ENCODE measurements around the gene CREB3L1. TPM values are rescaled to one million over a fixed set of nuclear protein-coding genes. Genes with fewer than 3 reads are reported as not detected.
A peak's percentile ranks its signal among the peaks of the same experiment; 100 is the strongest.

CREB3L1 gene
- polyA plus RNA-seq, 1 experiment: 24.2 TPM

DNA sequence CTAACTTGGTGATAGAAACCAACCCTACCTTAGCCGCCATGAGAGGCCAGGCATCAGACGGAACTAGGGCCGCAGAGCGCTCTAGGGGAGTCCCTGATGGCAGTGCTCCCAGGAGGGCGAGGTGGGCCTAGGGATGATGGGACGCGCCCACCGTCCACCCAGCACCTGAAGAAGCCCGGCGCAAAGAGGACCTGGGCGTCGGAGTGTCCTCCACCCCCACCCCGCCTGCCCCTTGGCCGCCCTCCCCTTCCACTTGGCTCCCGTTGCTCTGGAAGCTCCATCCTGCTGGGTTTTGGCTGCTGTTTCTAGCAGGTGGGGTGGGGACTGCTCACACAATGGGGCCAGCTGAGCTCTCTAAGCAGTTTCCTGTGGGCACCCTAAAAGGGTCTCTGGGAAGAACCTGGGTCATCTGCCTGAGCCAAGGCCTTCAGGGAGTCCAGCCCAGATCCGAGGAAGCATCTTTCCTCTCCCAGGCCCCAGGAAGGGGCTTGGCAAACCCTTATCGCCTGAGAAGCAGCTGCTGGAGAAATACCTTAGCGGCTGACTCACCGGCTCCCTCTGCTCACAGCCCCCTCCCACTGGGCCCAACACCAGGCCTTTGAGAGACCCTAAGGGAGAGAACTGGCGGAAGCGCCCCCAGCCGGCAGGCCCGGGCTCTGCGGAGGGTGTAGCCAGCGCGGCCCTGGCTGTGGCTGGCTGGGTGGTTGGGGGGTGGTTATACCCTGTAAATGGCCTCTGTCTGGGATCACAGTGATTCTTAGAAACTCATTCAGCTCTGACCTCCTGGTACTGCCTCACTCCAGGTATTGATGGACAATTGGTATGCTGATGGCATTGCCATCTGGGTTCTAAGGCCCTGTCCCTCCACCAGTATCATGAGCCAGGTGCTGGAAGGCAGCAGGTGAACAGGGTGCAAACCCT, 19.3 kb downstream of the CREB3L1 start:
- ChIA-PET POLR2A (interaction anchor here (0.7 to 3.4 kb wide), 8 partner anchors 9 to 480 kb away, joined by 3 to 35 read pairs (median 16); partner anchors contain the start of gene CREB3L1), CTCF (interaction anchor here (0.6 to 4.7 kb wide), 13 partner anchors 11 to 314 kb away, joined by 3 to 58 read pairs (median 8); partner anchors contain the start of gene CREB3L1)
- peak; percentile 92 for DNase-seq (ENCODE audit: low read depth, low spot score)
- no peaks in the 10 kb centered on the region for H3K9me3 ChIP-seq (ENCODE audit: control insufficient read depth, insufficient read depth, low read length)
- H3K27ac ChIP-seq (ENCODE audit: low read depth, low read length): peak overlapping the region; percentile 88
- H3K4me3 ChIP-seq (ENCODE audit: low read depth, low read length): peak overlapping the region; percentile 61
- H3K27me3 ChIP-seq (ENCODE audit: control insufficient read depth, insufficient read depth, low read length): no peaks in the 10 kb centered on the region
- TF ChIP-seq, protein P1, sequence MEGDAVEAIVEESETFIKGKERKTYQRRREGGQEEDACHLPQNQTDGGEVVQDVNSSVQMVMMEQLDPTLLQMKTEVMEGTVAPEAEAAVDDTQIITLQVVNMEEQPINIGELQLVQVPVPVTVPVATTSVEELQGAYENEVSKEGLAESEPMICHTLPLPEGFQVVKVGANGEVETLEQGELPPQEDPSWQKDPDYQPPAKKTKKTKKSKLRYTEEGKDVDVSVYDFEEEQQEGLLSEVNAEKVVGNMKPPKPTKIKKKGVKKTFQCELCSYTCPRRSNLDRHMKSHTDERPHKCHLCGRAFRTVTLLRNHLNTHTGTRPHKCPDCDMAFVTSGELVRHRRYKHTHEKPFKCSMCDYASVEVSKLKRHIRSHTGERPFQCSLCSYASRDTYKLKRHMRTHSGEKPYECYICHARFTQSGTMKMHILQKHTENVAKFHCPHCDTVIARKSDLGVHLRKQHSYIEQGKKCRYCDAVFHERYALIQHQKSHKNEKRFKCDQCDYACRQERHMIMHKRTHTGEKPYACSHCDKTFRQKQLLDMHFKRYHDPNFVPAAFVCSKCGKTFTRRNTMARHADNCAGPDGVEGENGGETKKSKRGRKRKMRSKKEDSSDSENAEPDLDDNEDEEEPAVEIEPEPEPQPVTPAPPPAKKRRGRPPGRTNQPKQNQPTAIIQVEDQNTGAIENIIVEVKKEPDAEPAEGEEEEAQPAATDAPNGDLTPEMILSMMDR (IDR thresholded peaks at IDR 0.05; ENCODE audit: low read depth, low read length): peak; percentile 86

DNA sequence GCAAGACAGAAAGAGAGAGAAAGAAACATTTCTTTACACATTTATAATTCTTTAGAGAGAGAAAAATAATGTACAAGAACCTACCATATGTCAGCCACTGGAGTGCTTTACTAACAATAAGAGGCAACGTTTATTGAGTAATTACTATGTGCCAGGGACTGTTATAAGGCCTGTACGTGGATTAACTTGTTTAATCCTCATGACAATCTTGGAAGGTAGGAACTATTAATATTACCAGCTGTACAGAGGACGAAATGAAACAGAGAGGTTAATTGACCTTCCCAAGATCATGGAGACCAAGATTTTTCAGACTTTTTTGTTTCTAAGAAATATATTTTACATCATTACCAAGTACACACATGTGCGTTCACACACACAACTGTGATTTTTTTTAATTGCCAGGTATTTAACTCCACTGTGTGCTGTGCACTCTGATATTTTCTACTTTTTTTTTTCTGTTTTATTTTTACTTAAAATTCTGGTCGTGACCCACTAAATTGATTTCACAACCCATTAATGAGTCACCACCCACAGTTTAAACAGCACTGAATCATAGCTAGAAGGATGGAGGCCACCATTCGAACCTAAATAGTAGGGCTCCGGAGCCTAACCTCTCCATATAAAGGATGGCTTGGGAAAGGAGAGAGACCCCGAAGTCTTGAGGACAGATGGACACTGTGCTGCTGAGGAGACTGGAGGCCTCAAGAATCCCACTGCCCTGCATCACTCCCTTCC, 21.4 kb downstream of the CREB3L1 start:
- TF ChIP-seq, protein P1 (IDR thresholded peaks at IDR 0.05; ENCODE audit: low read depth, low read length): no peak
- Histone ChIP-seq H3K9me3 (ENCODE audit: control insufficient read depth, insufficient read depth, low read length) (no peaks in the 10 kb centered on the region), H3K4me3 (ENCODE audit: low read depth, low read length) (peak overlapping the region; percentile 33), H3K27me3 (ENCODE audit: control insufficient read depth, insufficient read depth, low read length) (no peaks in the 10 kb centered on the region), H3K27ac (ENCODE audit: low read depth, low read length) (peak overlapping the region; percentile 82)
- ChIA-PET CTCF (interaction anchor here (0.9 to 4.7 kb wide), 6 partner anchors 10 to 292 kb away, joined by 3 to 58 read pairs (median 7); partner anchors contain the start of gene CREB3L1), POLR2A (interaction anchor here (0.9 to 1.4 kb wide), 5 partner anchors 9 to 59 kb away, joined by 4 to 9 read pairs (median 5); partner anchors contain the start of gene CREB3L1)
- no peak for DNase-seq (ENCODE audit: low read depth, low spot score)

DNA sequence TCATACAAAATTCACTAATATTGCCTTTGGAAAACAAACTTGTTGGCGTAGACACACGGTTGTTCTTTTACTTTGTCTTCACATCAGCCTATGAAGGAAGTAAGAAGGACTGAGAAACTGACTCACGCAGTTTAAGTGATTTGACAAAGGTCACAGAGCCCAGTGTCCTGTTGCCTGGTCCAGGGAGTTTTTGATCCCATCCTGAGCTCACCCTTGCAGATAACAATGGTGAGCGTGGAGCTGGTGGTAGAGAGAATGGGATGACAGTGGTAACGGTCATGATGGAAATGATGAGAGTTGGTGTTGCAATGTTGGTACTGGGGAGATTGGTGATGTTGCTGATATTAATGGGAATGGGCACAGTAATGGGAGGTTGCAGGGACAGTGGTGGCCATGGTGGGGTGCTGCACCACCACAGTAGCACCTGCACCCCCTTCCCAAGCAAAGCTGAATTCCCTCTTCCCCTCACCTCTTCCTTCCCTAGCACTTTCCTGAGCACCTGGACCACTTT, 22.0 kb downstream of the CREB3L1 start:
- TF ChIP-seq, protein P1 (IDR thresholded peaks at IDR 0.05; ENCODE audit: low read depth, low read length): no peak
- no peaks in the 10 kb centered on the region for H3K9me3 ChIP-seq (ENCODE audit: control insufficient read depth, insufficient read depth, low read length)
- no peak for DNase-seq (ENCODE audit: low read depth, low spot score)
- CTCF ChIA-PET: interaction anchor here (0.9 to 2.0 kb wide), 5 partner anchors 10 to 293 kb away, joined by 3 to 14 read pairs (median 5); partner anchors contain the start of gene CREB3L1
- no peaks in the 10 kb centered on the region for H3K27me3 ChIP-seq (ENCODE audit: control insufficient read depth, insufficient read depth, low read length)
- H3K4me3 ChIP-seq (ENCODE audit: low read depth, low read length): peak overlapping the region; percentile 33
- H3K27ac ChIP-seq (ENCODE audit: low read depth, low read length): peak overlapping the region; percentile 55
- POLR2A ChIA-PET: interaction anchor here (0.9 to 1.4 kb wide), 5 partner anchors 10 to 60 kb away, joined by 4 to 9 read pairs (median 5); partner anchors contain the start of gene CREB3L1

DNA sequence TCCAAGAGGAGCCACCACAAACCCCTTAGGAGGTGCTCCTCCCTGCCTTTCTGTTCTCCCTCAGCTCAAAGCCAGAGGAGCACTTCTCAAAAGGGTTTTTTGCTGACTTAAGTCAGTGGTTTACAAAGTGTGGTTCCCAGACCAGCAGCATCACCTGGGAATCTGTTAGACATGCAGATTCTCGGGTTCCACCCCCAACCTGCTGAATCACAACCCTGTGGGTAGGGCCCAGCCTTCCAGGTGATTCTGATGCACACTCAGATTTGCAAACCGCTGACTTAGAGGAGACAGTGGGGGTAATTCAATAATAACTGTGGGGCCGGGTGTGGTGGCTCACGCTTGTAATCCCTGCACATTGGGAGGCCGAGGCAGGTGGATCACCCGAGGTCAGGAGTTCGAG, 22.8 kb downstream of the CREB3L1 start:
- ChIA-PET CTCF (interaction anchor here (1.2 to 2.0 kb wide), 3 partner anchors 9 to 427 kb away, joined by 3 to 14 read pairs (median 9); no protein-coding TSS in a partner anchor), POLR2A (no interaction called here)
- TF ChIP-seq, protein P1 (IDR thresholded peaks at IDR 0.05; ENCODE audit: low read depth, low read length): no peak
- DNase-seq (ENCODE audit: low read depth, low spot score): no peak
- no peaks in the 10 kb centered on the region for H3K27me3 ChIP-seq (ENCODE audit: control insufficient read depth, insufficient read depth, low read length)
- H3K27ac ChIP-seq (ENCODE audit: low read depth, low read length): peak overlapping the region; percentile 55
- H3K9me3 ChIP-seq (ENCODE audit: control insufficient read depth, insufficient read depth, low read length): no peaks in the 10 kb centered on the region
- no peak overlapping the region for H3K4me3 ChIP-seq (ENCODE audit: low read depth, low read length)
